Mucosa of rectum (tissue), 2 donors: Measurements from ENCODE around the gene ADAMTS19.

ENCODE experiments used
- H3K27ac ChIP-seq, 2 donors: one replicate each; pipeline ENCODE4 v1.7.0; 2013; ENCODE audit warnings: inconsistent platforms in 2 of 2, low read depth in 2 of 2, low read length in 2 of 2
- H3K27me3 ChIP-seq, 2 donors: one replicate each; pipeline ENCODE4 v1.7.0; 2013; ENCODE audit warnings: low read length in 2 of 2; ENCODE audit not compliant: control insufficient read depth in 2 of 2, insufficient read depth in 2 of 2
- H3K36me3 ChIP-seq, 2 donors: one replicate each; pipeline ENCODE4 v1.7.0; 2013; ENCODE audit warnings: low read length in 2 of 2; ENCODE audit not compliant: control insufficient read depth in 2 of 2, insufficient read depth in 2 of 2
- H3K4me1 ChIP-seq, 2 donors: one replicate each; pipeline ENCODE4 v1.7.0; 2013; ENCODE audit warnings: low read length in 2 of 2, mild to moderate bottlenecking in 1 of 2; ENCODE audit not compliant: control insufficient read depth in 2 of 2, insufficient read depth in 2 of 2
- H3K4me3 ChIP-seq, 2 donors: one replicate each; pipeline ENCODE4 v1.7.0; 2013; ENCODE audit warnings: low read length in 2 of 2
- H3K9ac ChIP-seq, 2 donors: one replicate each; pipeline ENCODE4 v1.7.0; 2013; ENCODE audit warnings: low read length in 2 of 2, low read depth in 1 of 2, mild to moderate bottlenecking in 1 of 2
- H3K9me3 ChIP-seq, 2 donors: one replicate each; pipeline ENCODE4 v1.7.0; 2013; ENCODE audit warnings: low read length in 2 of 2; ENCODE audit not compliant: control insufficient read depth in 2 of 2
- donor health status: healthy.
- donor health status: Normal muscosa, but diverticular disease.

Gene ADAMTS19

GRCh38 chr5:129746876-129747275 is 286.8 kb downstream of the ADAMTS19 start:
- H3K4me1 ChIP-seq, result no peaks in the 10 kb centered on the region
- H3K9me3 ChIP-seq, result no peaks in the 10 kb centered on the region
- H3K36me3 ChIP-seq, result no peaks in the 10 kb centered on the region
- H3K27me3 ChIP-seq, result no peaks in the 10 kb centered on the region
- no peak overlapping the region for H3K4me3 ChIP-seq
- H3K27ac ChIP-seq, result no peak overlapping the region
- no peak overlapping the region for H3K9ac ChIP-seq

- no peak within 1 kb of the TSS for H3K4me3 ChIP-seq
- no peak within 1 kb of the TSS for H3K9ac ChIP-seq
- no peaks in the 10 kb centered on the region for H3K9me3 ChIP-seq
- no peaks in the 10 kb centered on the region for H3K27me3 ChIP-seq
- no peak within 1 kb of the TSS for H3K27ac ChIP-seq
- H3K36me3 ChIP-seq, result no peaks in the 10 kb centered on the region
- H3K4me1 ChIP-seq, result no peaks in the 10 kb centered on the region
Measured at GRCh38 chr5:129747572-129748407, 287.7 kb downstream of the ADAMTS19 start, which contains the start of gene MINAR2. TSS of gene MINAR2 (plus strand) at chr5:129748094. CDS start at chr5:129748191, 97 bp downstream.

- Histone ChIP-seq H3K27ac (no peak overlapping the region), H3K9me3 (no peaks in the 10 kb centered on the region), H3K9ac (no peak overlapping the region)
Measured at GRCh38 chr5:129748913-129749880, 289.1 kb downstream of the ADAMTS19 start.

GRCh38 chr5:129760636-129761325 is 300.7 kb downstream of the ADAMTS19 start:
- Histone ChIP-seq H3K4me1 (no peaks in the 10 kb centered on the region), H3K27ac (no peak overlapping the region), H3K27me3 (no peaks in the 10 kb centered on the region), H3K9me3 (no peaks in the 10 kb centered on the region), H3K9ac (no peak overlapping the region), H3K4me3 (no peak overlapping the region), H3K36me3 (no peaks in the 10 kb centered on the region)

More at GRCh38 chr5:129748913-129749880, 289.1 kb downstream of the ADAMTS19 start:
- no peaks in the 10 kb centered on the region for H3K36me3 ChIP-seq
- no peaks in the 10 kb centered on the region for H3K4me1 ChIP-seq
- H3K27me3 ChIP-seq, result no peaks in the 10 kb centered on the region
- H3K4me3 ChIP-seq, result no peak overlapping the region

- H3K27ac ChIP-seq, result no peak overlapping the region
- no peaks in the 10 kb centered on the region for H3K27me3 ChIP-seq
- H3K36me3 ChIP-seq, result no peaks in the 10 kb centered on the region
- no peak overlapping the region for H3K4me3 ChIP-seq
- no peaks in the 10 kb centered on the region for H3K9me3 ChIP-seq
- H3K9ac ChIP-seq, result no peak overlapping the region
- H3K4me1 ChIP-seq, result peaks cover 0 to under 1% of the 10 kb centered on the region in 2 donors
Measured at GRCh38 chr5:129763651-129764050, 303.6 kb downstream of the ADAMTS19 start.

GRCh38 chr5:129766798-129767197 is 306.7 kb downstream of the ADAMTS19 start:
- no peak overlapping the region for H3K9ac ChIP-seq
- no peaks in the 10 kb centered on the region for H3K27me3 ChIP-seq
- no peaks in the 10 kb centered on the region for H3K36me3 ChIP-seq
- H3K4me1 ChIP-seq, result peaks cover 0 to 3% of the 10 kb centered on the region in 2 donors
- H3K27ac ChIP-seq, result no peak overlapping the region
- H3K9me3 ChIP-seq, result no peaks in the 10 kb centered on the region
- H3K4me3 ChIP-seq, result no peak overlapping the region

GRCh38 chr5:129767927-129768380 is 307.9 kb downstream of the ADAMTS19 start:
- no peaks in the 10 kb centered on the region for H3K27me3 ChIP-seq

GRCh38 chr5:129768735-129769134 is 308.6 kb downstream of the ADAMTS19 start:
- H3K36me3 ChIP-seq, result no peaks in the 10 kb centered on the region
- H3K9me3 ChIP-seq, result no peaks in the 10 kb centered on the region
- no peak overlapping the region for H3K9ac ChIP-seq
- H3K4me1 ChIP-seq, result peaks cover 0 to 3% of the 10 kb centered on the region in 2 donors
- H3K27me3 ChIP-seq, result no peaks in the 10 kb centered on the region
- no peak overlapping the region for H3K27ac ChIP-seq
- H3K4me3 ChIP-seq, result no peak overlapping the region

More at GRCh38 chr5:129767927-129768380, 307.9 kb downstream of the ADAMTS19 start:
- H3K36me3 ChIP-seq, result no peaks in the 10 kb centered on the region
- H3K4me3 ChIP-seq, result no peak overlapping the region
- no peak overlapping the region for H3K9ac ChIP-seq
- peaks cover 0 to 3% of the 10 kb centered on the region in 2 donors for H3K4me1 ChIP-seq
- H3K9me3 ChIP-seq, result no peaks in the 10 kb centered on the region
- H3K27ac ChIP-seq, result no peak overlapping the region

- H3K4me3 ChIP-seq, result no peak overlapping the region
- no peak overlapping the region for H3K9ac ChIP-seq
- no peak overlapping the region for H3K27ac ChIP-seq
- no peaks in the 10 kb centered on the region for H3K27me3 ChIP-seq
- H3K36me3 ChIP-seq, result no peaks in the 10 kb centered on the region
- peaks cover 0 to 3% of the 10 kb centered on the region in 2 donors for H3K4me1 ChIP-seq
- H3K9me3 ChIP-seq, result no peaks in the 10 kb centered on the region
Measured at GRCh38 chr5:129770024-129770820, 310.1 kb downstream of the ADAMTS19 start.
